Central memory CD8-positive, alpha-beta T cell (primary cell): ENCODE results near the gene LRP3.
"Not testable (repeated sequence)": the region's sequence is repeated elsewhere in the genome, so short reads cannot be mapped to it uniquely, and the experiment has no call there.

Experiments used
- ATAC-seq: fragments of 150-1000 bp; cut with Tn5 transposase; replicated peaks from 2 replicates; pipeline ENCODE4 v1.10.0; 2022; ENCODE audit warnings: mild to moderate bottlenecking, moderate FRiP score, moderate number of reproducible peaks; ENCODE audit not compliant: poor library complexity, severe bottlenecking; ENCODE audit errors: extremely low read depth
- DNase-seq, 2 donors: peaks; one replicate each; pipeline ENCODE4 v3.0.0; 2021; ENCODE audit warnings: low spot score in 2 of 2
- H3K27ac Mint-ChIP-seq: one replicate; pipeline ENCODE4 v1.8.0; 2022; ENCODE audit warnings: low read depth, mild to moderate bottlenecking, moderate library complexity, mixed read lengths
- H3K27me3 Mint-ChIP-seq: one replicate; pipeline ENCODE4 v1.8.0; 2022; ENCODE audit warnings: mixed read lengths
- H3K36me3 Mint-ChIP-seq: one replicate; pipeline ENCODE4 v1.8.0; 2022; ENCODE audit warnings: mild to moderate bottlenecking, moderate library complexity, mixed read lengths; ENCODE audit not compliant: insufficient read depth
- H3K4me1 Mint-ChIP-seq: one replicate; pipeline ENCODE4 v1.8.0; 2022; ENCODE audit warnings: mixed read lengths
- H3K4me3 Mint-ChIP-seq: one replicate; pipeline ENCODE4 v1.8.0; 2022; ENCODE audit warnings: mild to moderate bottlenecking, moderate library complexity, mixed read lengths
- H3K9me3 Mint-ChIP-seq: one replicate; pipeline ENCODE4 v1.8.0; 2022; ENCODE audit warnings: mixed read lengths

The LRP3 gene

DNA sequence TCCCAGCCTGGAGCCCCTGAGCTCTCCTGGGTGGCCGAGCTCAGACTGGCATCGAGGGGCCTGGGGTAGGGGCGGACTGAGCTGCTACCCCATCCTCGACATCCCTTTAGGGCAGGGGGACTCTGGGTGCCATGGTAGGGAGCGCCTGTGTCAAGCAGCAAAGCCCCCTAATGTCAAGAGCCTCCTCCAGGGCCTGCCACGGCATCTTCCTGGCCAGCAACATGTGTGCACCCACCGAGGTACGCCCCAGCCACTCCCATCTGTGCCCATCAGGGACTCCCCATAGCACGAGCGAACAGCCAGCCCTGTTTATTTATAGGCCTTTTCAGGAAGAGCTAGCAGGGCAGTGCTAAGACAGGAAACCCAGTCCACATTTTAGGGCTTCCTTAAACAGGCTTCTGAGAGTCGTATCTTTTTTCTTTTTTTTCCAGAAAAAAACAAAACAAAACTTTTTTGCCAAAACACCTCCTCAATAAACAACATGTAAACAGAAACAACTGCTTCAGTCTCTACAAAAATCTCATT is 14.3 kb downstream of the LRP3 start:
- Mint-ChIP-seq H3K9me3 (no peaks in the 10 kb centered on the region), H3K4me1 (no peaks in the 10 kb centered on the region), H3K27me3 (no peaks in the 10 kb centered on the region), H3K4me3 (no peak overlapping the region), H3K27ac (no peak overlapping the region), H3K36me3 (no peaks in the 10 kb centered on the region)
- ATAC-seq (no peak), DNase-seq (no peak)

DNA sequence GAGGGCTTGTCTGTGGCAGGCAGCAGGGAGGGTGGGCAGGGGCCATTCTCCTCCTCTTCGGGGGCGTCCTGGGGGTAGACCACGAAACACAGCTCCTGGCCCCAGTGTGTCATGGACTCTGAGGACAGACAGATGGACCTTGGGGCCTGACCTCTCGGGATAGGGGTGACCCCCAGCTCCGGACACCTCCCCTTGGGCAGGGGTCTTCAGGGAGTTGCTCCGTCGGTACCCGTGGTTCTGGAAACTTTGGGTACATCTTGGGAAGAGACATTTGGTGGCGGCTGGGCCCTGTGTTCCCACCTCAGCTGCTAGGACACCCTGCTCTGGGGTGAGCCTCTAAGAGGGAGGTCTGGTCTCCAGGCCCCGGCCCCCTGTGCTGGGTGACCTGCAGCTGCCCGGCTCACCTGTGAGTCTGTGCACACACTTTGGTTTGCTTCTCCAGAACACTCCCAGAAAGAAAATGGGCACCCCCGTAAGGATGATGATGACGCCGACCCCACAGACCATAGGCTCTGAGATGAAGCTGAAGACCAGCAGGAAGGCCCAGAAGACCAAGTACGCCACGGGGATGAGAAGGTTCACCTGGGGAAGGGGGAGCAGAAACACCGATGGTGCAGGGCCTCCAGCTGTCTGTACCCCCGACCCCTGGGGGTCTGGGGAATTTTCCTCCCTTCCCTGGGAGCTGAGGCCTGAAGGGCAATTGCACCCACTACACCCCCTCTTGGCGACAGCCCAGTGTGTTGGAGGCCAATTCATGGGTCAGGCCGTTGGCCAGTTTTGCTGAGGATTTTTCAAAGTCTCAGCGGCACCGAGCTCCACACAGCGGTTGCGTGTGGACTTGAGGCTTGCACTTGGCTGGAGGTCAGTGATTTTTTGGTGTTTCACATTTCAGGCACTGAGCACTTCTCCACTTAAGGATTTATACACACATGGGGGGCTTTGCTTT is 15.0 kb downstream of the LRP3 start:
- Mint-ChIP-seq H3K4me3 (no peak overlapping the region), H3K36me3 (no peaks in the 10 kb centered on the region), H3K4me1 (no peaks in the 10 kb centered on the region), H3K27ac (no peak overlapping the region), H3K9me3 (no peaks in the 10 kb centered on the region), H3K27me3 (peaks cover 6% of the 10 kb centered on the region)
- DNase-seq: no peak
- ATAC-seq: no peak

DNA sequence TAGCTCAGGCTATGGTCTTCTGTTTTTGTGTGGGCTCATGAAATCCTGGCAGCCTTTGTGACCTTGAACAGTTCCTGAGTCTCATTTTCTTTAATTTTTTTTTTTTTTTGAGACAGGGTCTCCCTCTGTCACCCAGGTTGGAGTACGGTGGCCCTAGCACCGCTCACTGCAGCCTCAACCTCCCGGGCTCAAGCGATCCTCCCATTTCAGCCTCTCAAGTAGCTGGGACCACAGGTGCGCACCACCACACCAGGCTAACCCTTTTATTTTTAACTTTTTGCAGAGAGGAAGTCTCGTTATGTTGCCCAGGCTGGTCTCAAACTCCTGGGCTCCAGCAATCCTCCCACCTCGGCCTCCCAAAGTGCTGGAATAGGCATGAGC is 15.7 kb downstream of the LRP3 start:
- H3K36me3 Mint-ChIP-seq, H3K4me1 Mint-ChIP-seq: not testable (repeated sequence)

DNA sequence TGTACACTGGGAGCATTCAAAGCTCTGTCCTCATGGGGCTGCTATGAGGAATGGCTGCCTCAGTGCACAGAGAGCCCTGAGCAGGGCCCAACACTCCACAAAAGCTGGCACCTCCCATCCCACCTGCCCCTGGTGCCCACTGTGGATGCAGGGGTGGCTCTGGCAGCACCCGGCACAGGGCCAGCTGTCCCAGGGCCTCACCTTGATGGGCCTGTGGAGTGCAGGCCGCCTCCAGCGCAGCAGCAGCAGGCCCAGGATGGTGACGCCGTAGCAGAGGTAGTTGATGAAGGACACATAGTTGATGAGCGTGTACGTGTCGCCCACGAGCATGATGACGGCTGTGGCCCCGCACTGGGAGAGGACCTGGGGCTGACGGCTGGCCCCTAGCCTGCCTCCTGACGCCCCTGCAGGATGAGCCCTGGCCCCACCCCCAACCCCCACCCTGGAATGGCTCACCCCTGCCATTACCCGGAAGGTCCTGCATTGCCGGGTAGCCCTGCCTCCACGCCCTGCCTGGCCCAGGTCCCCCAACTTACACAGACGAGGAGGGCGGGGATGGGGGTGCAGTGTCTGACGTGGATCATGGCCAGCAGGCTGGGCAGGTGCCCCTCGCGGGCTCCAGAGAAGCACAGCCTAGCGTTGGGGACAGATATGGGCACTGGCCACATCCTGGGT is 16.3 kb downstream of the LRP3 start:
- H3K27ac Mint-ChIP-seq: no peak overlapping the region

More for the DNA sequence above, 15.7 kb downstream of the LRP3 start:
- not testable (repeated sequence) for ATAC-seq, DNase-seq, H3K27ac Mint-ChIP-seq, H3K9me3 Mint-ChIP-seq, H3K4me3 Mint-ChIP-seq
- peaks cover 10% of the 10 kb centered on the region for H3K27me3 Mint-ChIP-seq

DNA sequence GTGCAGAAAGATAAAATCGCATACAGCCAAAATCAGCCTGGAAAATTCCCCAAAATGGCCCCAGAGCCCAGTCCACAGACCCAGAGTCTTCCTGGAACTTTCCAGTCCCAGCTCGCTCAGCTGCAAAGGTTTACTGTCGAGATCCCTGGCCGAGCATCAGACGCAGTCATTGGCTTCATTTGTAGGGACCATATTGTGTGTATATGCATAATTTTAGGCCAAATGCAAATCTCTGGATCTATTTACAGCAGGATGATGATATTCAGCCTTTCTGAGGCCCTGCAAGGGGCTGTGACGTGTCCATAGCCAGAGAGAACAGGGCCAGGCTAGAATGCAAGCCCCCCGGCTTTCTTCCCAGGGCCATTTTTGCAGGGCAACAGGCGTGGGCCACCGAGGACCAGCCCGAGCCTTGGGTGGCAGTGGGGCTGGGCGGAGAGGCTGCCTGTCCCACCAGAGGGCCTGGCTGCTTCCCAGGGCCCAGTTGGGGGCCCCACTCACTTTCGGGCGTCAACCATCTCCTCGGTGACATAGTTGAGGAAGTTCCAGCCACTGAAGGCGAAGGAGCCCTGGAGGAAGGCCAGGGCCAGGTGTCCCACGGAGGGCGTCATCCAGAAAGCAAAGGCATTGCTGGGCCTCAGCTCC is 17.8 kb downstream of the LRP3 start:
- Mint-ChIP-seq H3K4me3 (no peak overlapping the region), H3K36me3 (no peaks in the 10 kb centered on the region), H3K4me1 (no peaks in the 10 kb centered on the region), H3K27me3 (peaks cover 10% of the 10 kb centered on the region), H3K27ac (no peak overlapping the region), H3K9me3 (no peaks in the 10 kb centered on the region)
- DNase-seq (no peak), ATAC-seq (no peak)

More for the DNA sequence above, 16.3 kb downstream of the LRP3 start:
- ATAC-seq: no peak
- no peak overlapping the region for H3K4me3 Mint-ChIP-seq
- no peaks in the 10 kb centered on the region for H3K4me1 Mint-ChIP-seq
- H3K27me3 Mint-ChIP-seq: peaks cover 10% of the 10 kb centered on the region
- no peak for DNase-seq
- H3K36me3 Mint-ChIP-seq: no peaks in the 10 kb centered on the region
- no peaks in the 10 kb centered on the region for H3K9me3 Mint-ChIP-seq

DNA sequence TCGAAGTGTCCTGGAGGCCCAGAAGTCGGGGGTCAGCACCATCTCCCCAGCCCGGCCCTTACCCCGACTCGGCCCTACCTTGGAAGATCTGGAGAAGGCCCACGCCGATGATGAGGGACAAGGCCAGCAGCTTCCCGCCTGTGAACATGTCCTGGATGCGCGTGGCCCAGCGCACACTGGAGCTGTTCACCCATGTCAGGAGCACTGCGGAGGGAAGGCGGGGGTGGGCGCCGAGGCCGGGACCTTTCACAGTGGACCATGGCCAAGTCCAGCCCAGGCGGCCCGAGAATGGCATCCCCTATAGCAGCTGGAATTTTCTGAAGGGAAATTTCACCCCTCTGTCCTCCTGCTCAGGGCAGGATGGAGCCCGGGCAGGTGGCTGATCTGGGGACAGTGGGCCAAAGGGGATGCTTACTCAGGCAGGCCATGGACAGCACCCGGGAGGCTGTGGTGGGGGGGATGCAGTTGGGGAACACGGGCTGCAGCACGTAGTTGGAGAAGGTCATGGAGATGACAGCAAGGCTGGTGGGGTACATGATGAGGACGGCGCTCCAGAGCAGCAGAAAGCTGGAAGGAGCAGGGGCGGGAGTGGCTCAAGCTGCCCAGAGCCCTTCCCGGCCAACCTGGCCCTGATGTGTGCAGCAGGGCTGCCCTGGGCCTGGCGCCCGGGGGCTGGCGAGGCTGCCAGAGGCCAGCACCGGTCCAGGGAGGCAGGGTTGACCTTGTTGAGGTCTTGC is 18.5 kb downstream of the LRP3 start:
- Mint-ChIP-seq H3K9me3 (no peaks in the 10 kb centered on the region), H3K36me3 (no peaks in the 10 kb centered on the region), H3K27ac (no peak overlapping the region), H3K27me3 (peaks cover 10% of the 10 kb centered on the region), H3K4me1 (no peaks in the 10 kb centered on the region), H3K4me3 (no peak overlapping the region)
- ATAC-seq (no peak), DNase-seq (no peak)

DNA sequence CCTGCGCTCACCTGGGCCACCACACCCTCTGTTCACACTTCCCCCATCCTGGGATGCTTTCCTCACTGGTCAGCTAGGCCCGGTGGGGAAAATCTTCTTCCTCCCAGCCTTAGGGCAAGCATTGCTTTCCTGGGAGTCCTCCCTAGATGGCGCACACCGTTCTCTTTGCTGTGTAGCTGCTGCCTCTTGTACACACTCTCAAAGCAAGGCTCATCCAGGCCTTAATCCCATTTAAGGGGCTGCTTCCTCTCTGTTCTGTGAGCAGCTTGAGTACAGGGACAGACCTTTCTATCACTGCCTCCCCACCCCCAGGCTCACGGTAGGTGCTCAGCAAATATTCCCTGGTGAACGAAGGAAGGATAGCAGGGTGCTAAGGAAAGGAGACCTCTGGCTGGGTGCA is 20.5 kb downstream of the LRP3 start:
- ATAC-seq: no peak
- peaks cover 10% of the 10 kb centered on the region for H3K27me3 Mint-ChIP-seq
- no peaks in the 10 kb centered on the region for H3K4me1 Mint-ChIP-seq
- no peak for DNase-seq
- no peak overlapping the region for H3K27ac Mint-ChIP-seq
- H3K36me3 Mint-ChIP-seq: no peaks in the 10 kb centered on the region
- no peaks in the 10 kb centered on the region for H3K9me3 Mint-ChIP-seq
- H3K4me3 Mint-ChIP-seq: no peak overlapping the region

DNA sequence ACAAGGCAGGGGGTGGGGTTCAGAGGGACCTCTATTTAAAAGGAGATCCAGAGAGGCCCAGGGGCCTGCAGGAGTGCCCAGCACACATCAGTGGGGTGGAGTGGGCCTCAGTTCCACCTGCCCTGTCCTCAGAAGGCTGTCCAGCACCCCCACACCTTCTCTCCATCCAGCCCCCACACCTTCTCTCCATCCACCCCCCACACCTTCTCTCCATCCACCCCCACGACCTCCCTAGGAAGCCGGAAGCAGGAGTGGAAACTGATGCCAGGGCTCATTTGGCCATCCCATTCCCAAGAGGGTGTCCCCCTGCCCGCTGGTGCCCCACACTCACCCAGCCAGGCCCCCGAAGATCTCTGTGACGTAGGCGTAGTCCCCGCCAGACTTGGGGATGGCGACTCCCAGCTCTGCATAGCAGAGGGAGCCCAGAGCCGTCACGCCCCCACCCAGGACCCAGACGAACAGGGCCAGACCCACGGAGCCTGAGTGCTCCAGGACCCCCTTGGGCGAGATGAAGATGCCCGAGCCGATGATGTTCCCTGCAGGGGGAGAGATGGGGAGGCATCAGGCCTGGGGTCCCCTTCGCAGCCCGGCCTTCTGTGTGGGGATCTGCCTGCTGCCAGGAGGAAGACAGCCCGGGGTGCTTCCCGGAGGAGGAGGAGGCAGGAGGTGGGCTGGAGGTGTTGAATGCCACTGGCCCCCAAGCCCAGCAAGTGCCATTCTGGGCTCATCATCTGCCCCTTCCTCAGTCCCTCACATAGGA is 21.5 kb downstream of the LRP3 start:
- no peaks in the 10 kb centered on the region for H3K36me3 Mint-ChIP-seq
- ATAC-seq: no peak
- peaks cover 18% of the 10 kb centered on the region for H3K27me3 Mint-ChIP-seq
- DNase-seq: no peak
- no peaks in the 10 kb centered on the region for H3K4me1 Mint-ChIP-seq
- H3K4me3 Mint-ChIP-seq: no peak overlapping the region
- H3K27ac Mint-ChIP-seq: no peak overlapping the region
- no peaks in the 10 kb centered on the region for H3K9me3 Mint-ChIP-seq

DNA sequence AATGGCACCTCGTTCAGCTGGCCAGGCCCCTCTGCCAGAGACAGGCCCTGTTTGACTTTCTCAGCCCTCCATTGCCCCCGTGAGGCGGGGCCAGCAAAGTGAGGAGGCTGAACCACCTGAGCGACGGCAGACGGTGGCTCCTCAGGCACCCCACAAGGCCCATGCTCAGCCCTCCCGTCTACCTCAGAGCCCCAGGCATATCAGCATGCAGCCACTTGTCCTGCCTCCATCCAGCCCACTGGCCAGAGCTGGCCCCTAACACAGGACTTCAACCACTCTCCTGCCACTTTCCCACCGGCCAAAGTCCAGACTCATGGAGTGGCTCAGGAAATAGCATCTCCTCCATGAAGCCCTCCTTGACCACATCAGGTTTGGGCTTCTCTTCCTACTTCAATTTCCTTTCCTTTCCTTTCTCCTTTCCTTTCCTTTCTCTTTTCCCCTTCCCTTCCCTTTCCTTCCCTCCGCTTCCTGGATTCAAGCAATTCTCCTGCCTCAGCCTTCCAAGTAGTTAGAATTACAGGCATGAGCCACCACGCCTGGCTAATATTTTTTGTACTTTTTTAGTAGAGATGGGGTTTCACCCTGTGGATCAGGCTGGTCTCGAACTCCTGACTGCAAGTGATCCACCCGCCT is 22.2 kb downstream of the LRP3 start:
- ATAC-seq (no peak), DNase-seq (no peak)
- Mint-ChIP-seq H3K27ac (no peak overlapping the region), H3K9me3 (no peaks in the 10 kb centered on the region), H3K4me3 (no peak overlapping the region), H3K4me1 (no peaks in the 10 kb centered on the region), H3K36me3 (no peaks in the 10 kb centered on the region), H3K27me3 (peaks cover 25% of the 10 kb centered on the region)

DNA sequence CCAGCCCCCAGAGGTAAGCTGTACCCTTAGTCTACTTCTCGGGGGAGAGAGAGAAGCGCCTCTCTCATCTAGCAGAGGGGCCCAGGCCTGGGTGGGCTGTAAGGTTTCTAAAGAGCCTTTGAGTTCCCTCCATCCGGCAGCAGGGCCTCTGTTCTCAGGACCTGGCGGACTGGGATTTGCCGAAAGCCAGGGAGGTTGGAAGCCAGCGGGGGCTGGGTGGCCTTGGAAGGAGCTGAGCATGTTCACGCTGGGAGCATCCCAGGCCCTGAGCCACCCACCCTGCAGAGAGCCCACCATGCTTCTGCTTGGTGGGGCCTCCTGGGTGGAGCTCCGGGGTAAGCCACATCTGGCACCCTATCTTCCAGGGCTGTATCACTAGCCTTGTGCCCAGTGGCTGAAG is 23.8 kb downstream of the LRP3 start:
- Mint-ChIP-seq H3K27me3 (peaks cover 38% of the 10 kb centered on the region), H3K4me1 (no peaks in the 10 kb centered on the region), H3K9me3 (no peaks in the 10 kb centered on the region), H3K27ac (no peak overlapping the region), H3K36me3 (no peaks in the 10 kb centered on the region), H3K4me3 (no peak overlapping the region)
- ATAC-seq: no peak
- DNase-seq: no peak

DNA sequence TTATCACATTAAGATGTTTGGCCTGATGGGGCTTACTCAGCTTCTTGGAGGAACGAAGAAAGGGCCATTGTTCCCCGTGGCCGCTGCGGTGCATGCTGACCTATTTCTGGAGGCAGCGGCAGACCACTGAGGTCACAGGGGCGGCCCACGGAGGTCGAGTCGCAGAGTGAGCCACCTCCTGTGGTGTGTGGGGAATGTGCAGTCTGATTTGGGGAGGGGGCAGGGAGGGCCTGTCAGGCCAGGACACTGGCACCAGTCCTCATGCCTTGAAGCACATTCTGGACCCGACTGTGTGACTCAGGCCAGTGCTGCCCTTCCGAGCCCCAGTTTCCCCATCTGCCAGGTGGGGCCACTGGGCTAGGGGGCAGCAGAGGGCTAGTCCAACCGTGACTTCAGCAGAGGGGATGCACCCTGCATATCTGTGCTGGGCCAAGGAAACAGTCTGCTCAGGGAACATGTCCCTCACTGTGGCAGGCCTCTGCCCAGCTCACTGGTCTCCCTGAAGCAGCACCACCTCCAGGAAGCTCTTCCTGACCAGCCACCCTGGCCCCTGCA is 25.2 kb downstream of the LRP3 start:
- Mint-ChIP-seq H3K9me3 (no peaks in the 10 kb centered on the region), H3K27me3 (peaks cover 45% of the 10 kb centered on the region), H3K4me3 (no peak overlapping the region), H3K36me3 (peaks cover 2% of the 10 kb centered on the region), H3K27ac (no peak overlapping the region), H3K4me1 (no peaks in the 10 kb centered on the region)
- DNase-seq (no peak), ATAC-seq (no peak)
